ENCODE data around the gene DPYSL4.

Gene DPYSL4

DNA sequence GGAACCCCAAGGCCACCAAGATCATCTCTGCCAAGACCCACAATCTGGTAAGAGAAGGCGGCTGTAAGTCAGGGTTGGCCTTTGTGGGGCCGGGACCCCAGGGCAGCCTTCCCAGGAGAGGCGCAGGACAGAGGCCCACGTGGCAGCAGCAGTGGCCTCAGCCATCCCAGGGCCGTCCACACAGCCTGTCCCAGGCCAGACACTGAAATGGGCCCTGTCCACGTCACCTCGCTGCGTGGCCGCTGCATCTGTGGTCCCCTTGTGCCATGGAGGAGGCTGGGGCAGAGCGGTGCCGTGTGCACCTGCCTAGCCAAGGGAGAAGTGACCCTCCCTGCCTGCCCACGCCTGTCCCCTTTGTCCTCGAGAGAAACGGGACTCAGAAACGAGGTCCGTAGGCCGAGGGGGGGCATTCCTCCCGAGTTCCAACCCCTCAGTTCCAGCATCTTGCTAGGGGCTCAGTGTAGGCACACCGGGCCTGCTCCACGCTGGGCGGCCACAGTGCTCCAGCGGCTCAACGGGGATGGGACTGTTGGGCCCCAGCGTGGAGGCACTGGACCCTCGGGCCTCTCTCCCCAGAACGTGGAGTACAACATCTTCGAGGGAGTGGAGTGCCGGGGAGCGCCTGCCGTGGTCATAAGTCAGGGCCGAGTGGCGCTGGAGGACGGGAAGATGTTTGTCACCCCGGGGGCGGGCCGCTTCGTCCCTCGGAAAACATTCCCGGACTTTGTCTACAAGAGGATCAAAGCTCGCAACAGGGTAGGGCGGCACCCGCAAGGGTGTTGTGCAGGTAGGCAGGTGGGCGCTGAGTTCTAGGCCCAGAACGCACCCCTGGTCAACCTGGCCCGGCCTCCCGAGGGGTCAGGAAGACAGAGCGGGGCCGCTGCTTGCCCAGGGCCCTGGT is 15.6 kb downstream of the DPYSL4 start:
- TF ChIP-seq, protein P1, sequence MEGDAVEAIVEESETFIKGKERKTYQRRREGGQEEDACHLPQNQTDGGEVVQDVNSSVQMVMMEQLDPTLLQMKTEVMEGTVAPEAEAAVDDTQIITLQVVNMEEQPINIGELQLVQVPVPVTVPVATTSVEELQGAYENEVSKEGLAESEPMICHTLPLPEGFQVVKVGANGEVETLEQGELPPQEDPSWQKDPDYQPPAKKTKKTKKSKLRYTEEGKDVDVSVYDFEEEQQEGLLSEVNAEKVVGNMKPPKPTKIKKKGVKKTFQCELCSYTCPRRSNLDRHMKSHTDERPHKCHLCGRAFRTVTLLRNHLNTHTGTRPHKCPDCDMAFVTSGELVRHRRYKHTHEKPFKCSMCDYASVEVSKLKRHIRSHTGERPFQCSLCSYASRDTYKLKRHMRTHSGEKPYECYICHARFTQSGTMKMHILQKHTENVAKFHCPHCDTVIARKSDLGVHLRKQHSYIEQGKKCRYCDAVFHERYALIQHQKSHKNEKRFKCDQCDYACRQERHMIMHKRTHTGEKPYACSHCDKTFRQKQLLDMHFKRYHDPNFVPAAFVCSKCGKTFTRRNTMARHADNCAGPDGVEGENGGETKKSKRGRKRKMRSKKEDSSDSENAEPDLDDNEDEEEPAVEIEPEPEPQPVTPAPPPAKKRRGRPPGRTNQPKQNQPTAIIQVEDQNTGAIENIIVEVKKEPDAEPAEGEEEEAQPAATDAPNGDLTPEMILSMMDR (IDR thresholded peaks at IDR 0.05; ENCODE audit: low read depth, low read length, poor library complexity, severe bottlenecking): no peak
- TF ChIP-seq EZH2phosphoT487 (IDR thresholded peaks at IDR 0.05; ENCODE audit: borderline replicate concordance, low read length): no peak
- Histone ChIP-seq H3K9me2 (replicated peaks; ENCODE audit: control insufficient read depth, low read length) (no peaks in the 10 kb centered on the region), H3K4me2 (ENCODE audit: low read length) (no peak overlapping the region), H3F3A (ENCODE audit: control insufficient read depth, insufficient read depth) (no peaks in the 10 kb centered on the region), H3K4me1 (ENCODE audit: control insufficient read depth, low read length) (no peaks in the 10 kb centered on the region), H4K20me1 (ENCODE audit: control insufficient read depth, insufficient read depth, low read depth, low read length) (no peaks in the 10 kb centered on the region), H3K9me3 (ENCODE audit: control insufficient read depth, insufficient read depth, low read length) (no peaks in the 10 kb centered on the region), H3K4me3 (ENCODE audit: low read length) (no peak overlapping the region), H3K27me3 (ENCODE audit: control insufficient read depth, low read length) (no peaks in the 10 kb centered on the region), H3K79me2 (ENCODE audit: control insufficient read depth, low read length) (no peaks in the 10 kb centered on the region), H3K27ac (ENCODE audit: low read depth, low read length) (no peak overlapping the region), H3K36me3 (ENCODE audit: control insufficient read depth, low read length) (no peaks in the 10 kb centered on the region)

DNA sequence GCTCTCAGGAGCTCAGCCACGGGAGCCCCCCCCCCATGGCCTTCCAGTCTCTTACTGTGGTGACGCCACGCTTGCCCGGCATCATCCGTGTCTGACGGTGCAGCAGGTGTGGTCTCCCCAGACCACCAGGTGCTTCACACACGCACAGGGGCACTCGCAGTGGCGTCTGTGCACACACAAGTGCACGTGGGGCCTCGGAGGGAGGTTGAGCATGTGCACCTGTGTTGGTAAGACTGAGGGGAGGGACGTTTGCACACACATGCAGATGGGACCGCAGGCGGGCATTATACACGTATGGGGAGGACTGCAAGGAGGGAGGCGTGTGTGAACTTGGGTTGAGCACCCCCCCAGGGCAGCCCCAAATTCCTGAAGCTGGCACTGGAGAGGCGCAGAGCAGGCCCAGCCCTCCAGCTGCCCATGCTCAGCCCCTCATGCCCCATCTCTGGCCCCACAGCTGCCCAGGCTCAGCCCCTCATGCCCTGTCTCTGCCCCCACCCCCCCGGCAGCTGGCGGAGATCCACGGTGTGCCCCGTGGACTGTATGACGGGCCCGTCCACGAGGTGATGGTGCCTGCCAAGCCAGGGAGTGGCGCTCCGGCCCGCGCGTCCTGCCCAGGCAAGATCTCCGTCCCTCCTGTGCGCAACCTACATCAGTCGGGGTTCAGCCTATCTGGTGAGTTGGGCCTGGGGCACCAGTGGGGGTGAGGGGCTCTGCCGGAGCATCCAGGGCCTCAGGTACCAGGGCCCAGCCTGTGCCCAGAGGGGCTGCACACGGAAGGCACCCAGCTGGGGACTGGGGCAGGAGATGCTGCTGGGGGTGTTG is 16.7 kb downstream of the DPYSL4 start:
- no peaks in the 10 kb centered on the region for H3K36me3 ChIP-seq (ENCODE audit: control insufficient read depth, low read length)
- no peaks in the 10 kb centered on the region for H3K9me2 ChIP-seq (replicated peaks; ENCODE audit: control insufficient read depth, low read length)
- H3K4me3 ChIP-seq (ENCODE audit: low read length): no peak overlapping the region
- TF ChIP-seq, protein P1 (IDR thresholded peaks at IDR 0.05; ENCODE audit: low read depth, low read length, poor library complexity, severe bottlenecking): no peak
- no peak for TF ChIP-seq EZH2phosphoT487 (IDR thresholded peaks at IDR 0.05; ENCODE audit: borderline replicate concordance, low read length)
- H3K27me3 ChIP-seq (ENCODE audit: control insufficient read depth, low read length): no peaks in the 10 kb centered on the region
- H3K9me3 ChIP-seq (ENCODE audit: control insufficient read depth, insufficient read depth, low read length): no peaks in the 10 kb centered on the region
- H3K79me2 ChIP-seq (ENCODE audit: control insufficient read depth, low read length): no peaks in the 10 kb centered on the region
- H3K4me2 ChIP-seq (ENCODE audit: low read length): no peak overlapping the region
- H4K20me1 ChIP-seq (ENCODE audit: control insufficient read depth, insufficient read depth, low read depth, low read length): no peaks in the 10 kb centered on the region
- no peaks in the 10 kb centered on the region for H3F3A ChIP-seq (ENCODE audit: control insufficient read depth, insufficient read depth)
- H3K4me1 ChIP-seq (ENCODE audit: control insufficient read depth, low read length): no peaks in the 10 kb centered on the region
- no peak overlapping the region for H3K27ac ChIP-seq (ENCODE audit: low read depth, low read length)

DNA sequence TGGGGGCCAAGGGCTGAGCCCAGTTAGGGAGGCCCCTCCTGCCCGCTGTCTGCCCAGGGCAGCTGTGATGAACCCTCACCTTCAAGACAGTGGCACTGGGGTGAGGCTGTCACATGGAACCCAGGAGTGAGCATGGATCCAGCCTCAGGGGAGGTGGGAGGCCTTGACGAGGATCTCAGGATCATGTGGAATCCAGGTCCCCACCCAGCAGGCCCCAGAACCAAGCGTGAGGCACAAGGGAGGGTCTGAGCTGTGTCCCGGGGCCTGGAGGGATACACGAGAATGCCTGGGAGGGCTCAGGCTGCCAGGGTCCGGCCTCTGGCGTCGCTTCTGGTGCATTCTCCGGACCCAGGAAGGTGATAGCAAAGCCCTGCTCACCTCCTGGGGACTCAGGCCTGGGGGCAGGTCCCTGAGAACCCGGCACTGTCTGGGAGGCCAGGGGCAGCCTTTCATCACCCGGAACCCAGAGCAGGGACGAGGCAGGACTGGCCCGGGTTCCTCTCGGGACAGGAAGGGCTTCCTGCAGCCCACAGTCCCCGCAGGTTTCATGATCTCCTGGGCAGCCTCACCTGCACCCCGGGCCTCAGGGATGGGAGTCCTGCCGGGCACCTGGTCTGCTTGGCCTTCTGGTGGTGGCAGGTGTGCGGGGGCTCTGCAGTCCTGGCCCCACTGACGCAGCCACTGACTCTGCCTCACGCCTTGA is 17.5 kb downstream of the DPYSL4 start:
- no peaks in the 10 kb centered on the region for H3K36me3 ChIP-seq (ENCODE audit: control insufficient read depth, low read length)
- no peaks in the 10 kb centered on the region for H3K27me3 ChIP-seq (ENCODE audit: control insufficient read depth, low read length)
- H3K9me3 ChIP-seq (ENCODE audit: control insufficient read depth, insufficient read depth, low read length): no peaks in the 10 kb centered on the region

More for the DNA sequence above, 17.5 kb downstream of the DPYSL4 start:
- Histone ChIP-seq H3K4me2 (ENCODE audit: low read length) (no peak overlapping the region), H3K9me2 (replicated peaks; ENCODE audit: control insufficient read depth, low read length) (no peaks in the 10 kb centered on the region), H4K20me1 (ENCODE audit: control insufficient read depth, insufficient read depth, low read depth, low read length) (no peaks in the 10 kb centered on the region), H3K27ac (ENCODE audit: low read depth, low read length) (no peak overlapping the region), H3F3A (ENCODE audit: control insufficient read depth, insufficient read depth) (no peaks in the 10 kb centered on the region), H3K79me2 (ENCODE audit: control insufficient read depth, low read length) (no peaks in the 10 kb centered on the region), H3K4me1 (ENCODE audit: control insufficient read depth, low read length) (no peaks in the 10 kb centered on the region), H3K4me3 (ENCODE audit: low read length) (no peak overlapping the region)
- TF ChIP-seq, protein P1 (IDR thresholded peaks at IDR 0.05; ENCODE audit: low read depth, low read length, poor library complexity, severe bottlenecking): no peak
- no peak for TF ChIP-seq EZH2phosphoT487 (IDR thresholded peaks at IDR 0.05; ENCODE audit: borderline replicate concordance, low read length)
